HCT116 (cell line): Measurements from ENCODE around the gene UROS. TPM values are rescaled to one million over a fixed set of nuclear protein-coding genes. Genes with fewer than 3 reads are reported as not detected.

Source experiments
- ATAC-seq: fragments of 200-7000 bp; cut with Tn5 transposase; 2 replicates; pipeline ENCODE4 v1.9.1; 2020; ENCODE audit warnings: mild to moderate bottlenecking, moderate library complexity
- BruUV-seq: library from RNA; stranded (reverse); fragments of 400-500 nt; replicated peaks from 2 replicates; lab custom pipeline; 2021; lab: Mats Ljungman, UMichigan
- CTCF ChIA-PET: fragments of 300-600 bp; sonication (Branson Sonifier 250); formaldehyde crosslinking; loops from one replicate; lab custom pipeline; 2021; ENCODE audit warnings: antibody characterized with exemption; lab: Charles Lee
- POLR2A ChIA-PET: fragments of 300-600, 350-600 bp; sonication (Branson Sonifier 250); formaldehyde crosslinking; loops from one replicate; lab custom pipeline; 2021; ENCODE audit warnings: antibody characterized with exemption; lab: Charles Lee
- RAD21 ChIA-PET, 2 experiments: fragments of 300-600 bp; sonication (Branson Sonifier 250); formaldehyde crosslinking; loops; one replicate each; lab custom pipeline; 2023; ENCODE audit warnings: low total read pairs in 2 of 2; ENCODE audit not compliant: uncharacterized antibody in 2 of 2, unreplicated experiment in 2 of 2, low non-redundant PET in 1 of 2; lab: Charles Lee
- DNase-seq: peaks from one replicate; pipeline ENCODE4 v3.0.0-alpha.2; 2010; ENCODE audit warnings: low read depth, low spot score
- H2AFZ ChIP-seq: fragments of 200-600 bp; shearing (Covaris generic), sonication (generic); 2 replicates; pipeline ENCODE4 v1.6.1; 2017; ENCODE audit warnings: low read depth, mixed run types, mixed read lengths, antibody characterized with exemption, low read length; ENCODE audit not compliant: poor library complexity, severe bottlenecking
- H3K27ac ChIP-seq: 2 replicates; pipeline ENCODE4 v1.5.1; 2012; ENCODE audit warnings: low read depth, low read length
- H3K27me3 ChIP-seq: fragments of 200-600 bp; sonication (generic); 2 replicates; pipeline ENCODE4 v1.6.1; 2016; ENCODE audit warnings: mixed run types, low read length, mixed read lengths; ENCODE audit not compliant: insufficient read depth
- H3K36me3 ChIP-seq, 2 experiments: fragments of 200-500 bp in 1 of 2; fragments of 200-600 bp in 1 of 2; sonication (Bioruptor generic) in 1 of 2; sonication (generic) in 1 of 2; 2 replicates each; pipeline versions ENCODE4 v1.5.1 to v1.6.1; 2014 to 2016; ENCODE audit warnings: low read length in 2 of 2, inconsistent platforms in 1 of 2, mixed read lengths in 1 of 2, mixed run types in 1 of 2; ENCODE audit not compliant: insufficient read depth in 2 of 2, control insufficient read depth in 1 of 2
- H3K4me1 ChIP-seq, 2 experiments: fragments of 200-600 bp in 1 of 2; sonication (generic) in 1 of 2; 2 replicates each; pipeline versions ENCODE4 v1.5.1 to v1.6.1; 2012 to 2017; ENCODE audit warnings: low read length in 2 of 2, inconsistent platforms in 1 of 2, mild to moderate bottlenecking in 1 of 2, mixed read lengths in 1 of 2, mixed run types in 1 of 2, moderate library complexity in 1 of 2; ENCODE audit not compliant: insufficient read depth in 2 of 2, control insufficient read depth in 1 of 2
- H3K4me2 ChIP-seq: fragments of 200-600 bp; sonication (generic); 2 replicates; pipeline ENCODE4 v1.6.1; 2017; ENCODE audit warnings: mixed run types, low read length, mixed read lengths
- H3K4me3 ChIP-seq, 2 experiments: fragments of 200-600 bp in 1 of 2; sonication (generic) in 1 of 2; replicated peaks in 1 of 2; 2 replicates each; pipeline ENCODE4 v1.5.1; 2011 to 2016; ENCODE audit warnings: low read length in 2 of 2, control low read depth in 1 of 2, low read depth in 1 of 2, mild to moderate bottlenecking in 1 of 2, mixed read lengths in 1 of 2, mixed run types in 1 of 2
- H3K79me2 ChIP-seq: fragments of 200-600 bp; sonication (generic); 2 replicates; pipeline ENCODE4 v1.6.1; 2017; ENCODE audit warnings: mild to moderate bottlenecking, mixed run types, low read length, moderate library complexity, mixed read lengths; ENCODE audit not compliant: insufficient read depth
- H3K9ac ChIP-seq: fragments of 200-600 bp; sonication (generic); 2 replicates; pipeline ENCODE4 v1.6.1; 2016; ENCODE audit warnings: low read length, mixed read lengths
- H3K9me2 ChIP-seq: fragments of 200-600 bp; sonication (generic), shearing (Covaris generic); 2 replicates; pipeline ENCODE4 v1.6.1; 2017; ENCODE audit warnings: mixed run types, mild to moderate bottlenecking, moderate library complexity; ENCODE audit not compliant: insufficient read depth
- H3K9me3 ChIP-seq, 2 experiments: fragments of 200-500 bp in 1 of 2; fragments of 200-600 bp in 1 of 2; sonication (Bioruptor generic) in 1 of 2; sonication (generic) in 1 of 2; 2 replicates each; pipeline ENCODE4 v1.6.1; 2014 to 2017; ENCODE audit warnings: low read length in 2 of 2, mixed read lengths in 2 of 2, inconsistent platforms in 1 of 2, low read depth in 1 of 2, mild to moderate bottlenecking in 1 of 2, mixed run types in 1 of 2, moderate library complexity in 1 of 2; ENCODE audit not compliant: control insufficient read depth in 1 of 2, insufficient read depth in 1 of 2
- H4K20me1 ChIP-seq: fragments of 200-600 bp; sonication (generic), shearing (Covaris generic); 2 replicates; pipeline ENCODE4 v1.6.1; 2017; ENCODE audit warnings: mixed run types, mild to moderate bottlenecking, moderate library complexity; ENCODE audit not compliant: insufficient read depth
- CBX3 ChIP-seq: IDR thresholded peaks from 2 replicates; pipeline ENCODE4 v1.6.1; 2012; ENCODE audit warnings: low read depth
- CEBPB ChIP-seq: IDR thresholded peaks from 2 replicates; pipeline ENCODE4 v1.6.1; 2012; ENCODE audit warnings: low read depth
- EGR1 ChIP-seq: IDR thresholded peaks from 2 replicates; pipeline ENCODE4 v1.6.1; 2012; ENCODE audit warnings: low read depth
- EZH2 ChIP-seq: fragments of 200-600 bp; sonication (generic); IDR thresholded peaks from 2 replicates; pipeline ENCODE4 v1.6.1; 2017; ENCODE audit warnings: antibody characterized with exemption, mixed run types
- EZH2phosphoT487 ChIP-seq: fragments of 200-600 bp; IDR thresholded peaks from 2 replicates; pipeline ENCODE4 v1.6.1; 2018; ENCODE audit warnings: antibody characterized with exemption, borderline replicate concordance
- FOSL1 ChIP-seq: IDR thresholded peaks from 2 replicates; pipeline ENCODE4 v1.6.1; 2012; ENCODE audit warnings: low read depth
- JUND ChIP-seq: IDR thresholded peaks from 2 replicates; pipeline ENCODE4 v1.6.1; 2012
- POLR2A ChIP-seq: IDR thresholded peaks from 2 replicates; pipeline ENCODE4 v1.7.0; 2011; ENCODE audit warnings: borderline replicate concordance; ENCODE audit not compliant: insufficient read depth, insufficient read length; ENCODE audit errors: extremely low read depth
- POLR2AphosphoS5 ChIP-seq: IDR thresholded peaks from 2 replicates; pipeline ENCODE4 v1.6.1; 2011; ENCODE audit warnings: mild to moderate bottlenecking, low read depth, low read length, moderate library complexity
- RAD21 ChIP-seq: IDR thresholded peaks from 2 replicates; pipeline ENCODE4 v1.6.1; 2012; ENCODE audit warnings: low read depth, mild to moderate bottlenecking
- SIN3A ChIP-seq: IDR thresholded peaks from 2 replicates; pipeline ENCODE4 v1.6.1; 2012; ENCODE audit warnings: low read depth
- SP1 ChIP-seq: IDR thresholded peaks from 2 replicates; pipeline ENCODE4 v1.6.1; 2012; ENCODE audit warnings: low read depth
- SRF ChIP-seq: IDR thresholded peaks from 2 replicates; pipeline ENCODE4 v1.6.1; 2012; ENCODE audit warnings: low read depth
- TCF7L2 ChIP-seq: IDR thresholded peaks from 2 replicates; pipeline ENCODE4 v1.7.0; 2011; ENCODE audit warnings: borderline replicate concordance, inconsistent platforms; ENCODE audit not compliant: insufficient read depth, insufficient read length; ENCODE audit errors: extremely low read depth
- YY1 ChIP-seq: IDR thresholded peaks from 2 replicates; pipeline ENCODE4 v1.6.1; 2011; ENCODE audit warnings: low read length, low read depth, moderate library complexity, mild to moderate bottlenecking; ENCODE audit not compliant: insufficient replicate concordance; ENCODE audit errors: extremely low read depth
- ZBTB33 ChIP-seq: IDR thresholded peaks from 2 replicates; pipeline ENCODE4 v1.6.1; 2011; ENCODE audit warnings: mild to moderate bottlenecking, low read length, moderate library complexity; ENCODE audit not compliant: insufficient replicate concordance; ENCODE audit errors: extremely low read depth
- ZNF274 ChIP-seq: fragments of 200-500 bp; sonication (Bioruptor generic); IDR thresholded peaks from 2 replicates; pipeline ENCODE4 v1.6.1; 2014; ENCODE audit warnings: mild to moderate bottlenecking, low read depth, low read length, inconsistent platforms
- intact Hi-C: fragments of 100-400 bp; cut with micrococcal nuclease; formaldehyde crosslinking; loops from 2 replicates; pipeline ENCODE4 v1.10.0; 2022
- total RNA-seq: library from RNA; stranded (reverse); gene quantifications from one replicate; pipeline ENCODE4 v1.2.1, GENCODE V29; 2021; ENCODE audit not compliant: unreplicated experiment
- TF ChIP-seq, protein P1 (sequence below): IDR thresholded peaks from 2 replicates; pipeline ENCODE4 v1.6.1; 2012
- TF ChIP-seq, protein P2 (sequence below): IDR thresholded peaks from 2 replicates; pipeline ENCODE4 v1.6.1; 2012; ENCODE audit warnings: low read depth
- TF ChIP-seq, protein P3 (sequence below): IDR thresholded peaks from 2 replicates; pipeline ENCODE4 v1.6.1; 2012

UROS gene
- total RNA-seq, 1 experiment from 2014 or later = 63.9 TPM

DNA sequence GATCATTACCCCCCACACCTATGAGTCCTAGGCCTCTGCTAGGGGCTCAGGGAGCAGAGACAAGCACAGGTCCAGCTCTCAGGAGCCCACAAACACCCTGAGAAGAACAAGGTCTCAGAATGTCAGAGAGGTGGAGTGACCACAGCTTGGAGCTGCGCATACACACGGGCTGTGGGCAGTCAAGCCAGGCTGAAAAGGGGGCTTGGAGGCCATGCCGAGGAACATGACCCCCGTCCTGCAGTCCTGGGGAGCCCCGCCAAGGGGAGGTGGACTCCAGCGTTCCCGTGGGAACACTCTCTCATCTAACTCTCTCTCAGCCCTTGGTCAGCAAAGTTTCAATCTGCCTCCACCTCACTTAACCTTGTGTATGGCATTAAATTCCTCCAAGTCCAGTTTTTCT is 39.6 kb downstream of the UROS start:
- intact Hi-C loops = no loop called here
- H3K9me3 ChIP-seq = no peaks in the 10 kb centered on the region
- H4K20me1 ChIP-seq = no peaks in the 10 kb centered on the region
- H3K4me1 ChIP-seq = peaks cover 0 to under 1% of the 10 kb centered on the region in 2 experiments; a peak in 1 of 4 replicates
- H3K79me2 ChIP-seq = no peaks in the 10 kb centered on the region
- CTCF ChIA-PET = no interaction called here
- H3K36me3 ChIP-seq = no peaks in the 10 kb centered on the region
- H2AFZ ChIP-seq = no peak overlapping the region
- no peak overlapping the region for H3K27ac ChIP-seq
- no peak overlapping the region for H3K4me3 ChIP-seq
- no TSS peak for BruUV-seq
- no peak for DNase-seq
- TF ChIP-seq SRF = no peak
- TF ChIP-seq, protein P1, sequence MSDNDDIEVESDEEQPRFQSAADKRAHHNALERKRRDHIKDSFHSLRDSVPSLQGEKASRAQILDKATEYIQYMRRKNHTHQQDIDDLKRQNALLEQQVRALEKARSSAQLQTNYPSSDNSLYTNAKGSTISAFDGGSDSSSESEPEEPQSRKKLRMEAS = no peak
- TF ChIP-seq YY1 = no peak
- no peak for TF ChIP-seq POLR2AphosphoS5
- TF ChIP-seq EZH2 = no peak
- no peak for TF ChIP-seq JUND
- no peak for TF ChIP-seq CBX3
- no peak for TF ChIP-seq EGR1
- TF ChIP-seq, protein P2, sequence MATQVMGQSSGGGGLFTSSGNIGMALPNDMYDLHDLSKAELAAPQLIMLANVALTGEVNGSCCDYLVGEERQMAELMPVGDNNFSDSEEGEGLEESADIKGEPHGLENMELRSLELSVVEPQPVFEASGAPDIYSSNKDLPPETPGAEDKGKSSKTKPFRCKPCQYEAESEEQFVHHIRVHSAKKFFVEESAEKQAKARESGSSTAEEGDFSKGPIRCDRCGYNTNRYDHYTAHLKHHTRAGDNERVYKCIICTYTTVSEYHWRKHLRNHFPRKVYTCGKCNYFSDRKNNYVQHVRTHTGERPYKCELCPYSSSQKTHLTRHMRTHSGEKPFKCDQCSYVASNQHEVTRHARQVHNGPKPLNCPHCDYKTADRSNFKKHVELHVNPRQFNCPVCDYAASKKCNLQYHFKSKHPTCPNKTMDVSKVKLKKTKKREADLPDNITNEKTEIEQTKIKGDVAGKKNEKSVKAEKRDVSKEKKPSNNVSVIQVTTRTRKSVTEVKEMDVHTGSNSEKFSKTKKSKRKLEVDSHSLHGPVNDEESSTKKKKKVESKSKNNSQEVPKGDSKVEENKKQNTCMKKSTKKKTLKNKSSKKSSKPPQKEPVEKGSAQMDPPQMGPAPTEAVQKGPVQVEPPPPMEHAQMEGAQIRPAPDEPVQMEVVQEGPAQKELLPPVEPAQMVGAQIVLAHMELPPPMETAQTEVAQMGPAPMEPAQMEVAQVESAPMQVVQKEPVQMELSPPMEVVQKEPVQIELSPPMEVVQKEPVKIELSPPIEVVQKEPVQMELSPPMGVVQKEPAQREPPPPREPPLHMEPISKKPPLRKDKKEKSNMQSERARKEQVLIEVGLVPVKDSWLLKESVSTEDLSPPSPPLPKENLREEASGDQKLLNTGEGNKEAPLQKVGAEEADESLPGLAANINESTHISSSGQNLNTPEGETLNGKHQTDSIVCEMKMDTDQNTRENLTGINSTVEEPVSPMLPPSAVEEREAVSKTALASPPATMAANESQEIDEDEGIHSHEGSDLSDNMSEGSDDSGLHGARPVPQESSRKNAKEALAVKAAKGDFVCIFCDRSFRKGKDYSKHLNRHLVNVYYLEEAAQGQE = no peak
- TF ChIP-seq CEBPB = no peak
- TF ChIP-seq ZNF274 = no peak
- TF ChIP-seq RAD21 = no peak
- TF ChIP-seq FOSL1 = no peak
- TF ChIP-seq SP1 = no peak
- TF ChIP-seq EZH2phosphoT487 = no peak
- TF ChIP-seq, protein P3, sequence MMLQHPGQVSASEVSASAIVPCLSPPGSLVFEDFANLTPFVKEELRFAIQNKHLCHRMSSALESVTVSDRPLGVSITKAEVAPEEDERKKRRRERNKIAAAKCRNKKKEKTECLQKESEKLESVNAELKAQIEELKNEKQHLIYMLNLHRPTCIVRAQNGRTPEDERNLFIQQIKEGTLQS = no peak
- TF ChIP-seq ZBTB33 = no peak
- no peak for TF ChIP-seq SIN3A
- no peak for TF ChIP-seq TCF7L2
- TF ChIP-seq POLR2A = no peak
- TF ChIP-seq, all 23 proteins: peak for 0
- POLR2A ChIA-PET = no interaction called here
- no peak for ATAC-seq
- Histone ChIP-seq H3K4me2 (no peak overlapping the region), H3K9me2 (no peaks in the 10 kb centered on the region), H3K27me3 (no peaks in the 10 kb centered on the region), H3K9ac (no peak overlapping the region)
- RAD21 ChIA-PET = no interaction called here
